HG03159 (cell line): ENCODE data around the gene PRR23B.
"Not testable (repeated sequence)": the region's sequence is repeated elsewhere in the genome, so short reads cannot be mapped to it uniquely, and the experiment has no call there.

Source experiments
- ATAC-seq: cut with Tn5 transposase; IDR thresholded peaks from one replicate; pipeline ENCODE4 v1.9.1; 2021; ENCODE audit warnings: mild to moderate bottlenecking, moderate library complexity; ENCODE audit not compliant: unreplicated experiment

Gene PRR23B

GRCh38 chr3:139020868-139021234 lies at the start of gene PRR23B:
PRR23B (minus strand) TSS chr3:139020926; CDS start chr3:139020661, 265 bp downstream.
- no peak for ATAC-seq

- no peak for ATAC-seq
Measured at GRCh38 chr3:139062918-139063317, 42.2 kb upstream of the PRR23B start.

GRCh38 chr3:139052802-139053600 lies 32.3 kb upstream of the PRR23B start:
- no peak for ATAC-seq

GRCh38 chr3:139044366-139045210 lies 23.9 kb upstream of the PRR23B start, which contains the start of gene PRR23C:
PRR23C (minus strand) TSS chr3:139044892; CDS start chr3:139044620, 272 bp downstream.
- ATAC-seq: no peak

GRCh38 chr3:139043554-139044365 lies 23.0 kb upstream of the PRR23B start:
- ATAC-seq: no peak

GRCh38 chr3:139037478-139037877 lies 16.8 kb upstream of the PRR23B start:
- ATAC-seq: no peak

- ATAC-seq: no peak
Measured at GRCh38 chr3:139032326-139033002, 11.7 kb upstream of the PRR23B start.

GRCh38 chr3:139030576-139030975 lies 9.8 kb upstream of the PRR23B start:
- not testable (repeated sequence) for ATAC-seq

GRCh38 chr3:139024968-139025367 lies 4.2 kb upstream of the PRR23B start:
- ATAC-seq: no peak

- no peak for ATAC-seq
Measured at GRCh38 chr3:139020036-139020867, 474 bp downstream of the PRR23B start.

GRCh38 chr3:139016430-139017048 lies 4.2 kb downstream of the PRR23B start:
- no peak for ATAC-seq

GRCh38 chr3:139006051-139006716 lies 14.5 kb downstream of the PRR23B start, which contains the start of gene PRR23A:
PRR23A (minus strand) TSS chr3:139006268; CDS start chr3:139006268, 0 bp downstream.
- no peak for ATAC-seq

GRCh38 chr3:139005356-139005993 lies 15.3 kb downstream of the PRR23B start:
- ATAC-seq: no peak

- no peak for ATAC-seq
Measured at GRCh38 chr3:138995706-138996105, 25.0 kb downstream of the PRR23B start.

GRCh38 chr3:138987181-138987580 lies 33.5 kb downstream of the PRR23B start:
- ATAC-seq: no peak

GRCh38 chr3:138985932-138986331 lies 34.8 kb downstream of the PRR23B start:
- ATAC-seq: no peak

- no peak for ATAC-seq
Measured at GRCh38 chr3:138984816-138985215, 35.9 kb downstream of the PRR23B start.

GRCh38 chr3:138976047-138976446 lies 44.7 kb downstream of the PRR23B start:
- ATAC-seq: no peak
